Uterus (tissue), 2 donors: ENCODE data around the gene CEP164.

Experiments used
- POLR2A ChIP-seq, 2 donors: fragments of 450-650 bp; IDR thresholded peaks; one replicate each; pipeline ENCODE4 v1.6.1; 2016; ENCODE audit warnings: antibody characterized with exemption in 2 of 2, mild to moderate bottlenecking in 1 of 2, moderate library complexity in 1 of 2
- TF ChIP-seq, protein P1 (sequence below), 4 experiments: fragments of 200-600 bp in 2 of 4; fragments of 450-650 bp in 2 of 4; sonication (generic) in 2 of 4; IDR thresholded peaks; one replicate each; pipeline ENCODE4 v1.5.1; 2016 to 2019; ENCODE audit warnings: antibody characterized with exemption in 4 of 4, mild to moderate bottlenecking in 2 of 4, moderate library complexity in 1 of 4

DNA sequence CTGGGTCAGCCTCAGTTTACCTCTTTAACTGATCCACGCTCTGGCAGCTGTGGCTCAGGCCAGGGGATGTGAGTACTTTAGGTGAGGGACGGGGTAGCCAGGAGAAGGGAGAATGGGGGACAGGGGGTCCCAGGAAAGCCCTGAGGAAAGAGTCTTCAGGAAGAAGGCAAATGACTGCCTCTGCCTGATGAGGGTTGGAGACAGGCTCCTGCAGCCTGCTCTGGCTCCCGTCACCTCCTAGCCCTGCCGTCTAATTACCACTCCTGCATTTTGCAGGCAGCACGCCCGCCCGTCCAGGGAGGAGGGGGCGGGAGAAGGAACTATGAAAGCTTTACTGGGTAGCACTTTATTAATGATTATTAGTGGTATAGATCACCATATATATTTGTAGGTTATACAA is 116.6 kb downstream of the CEP164 start:
- TF ChIP-seq, protein P1, sequence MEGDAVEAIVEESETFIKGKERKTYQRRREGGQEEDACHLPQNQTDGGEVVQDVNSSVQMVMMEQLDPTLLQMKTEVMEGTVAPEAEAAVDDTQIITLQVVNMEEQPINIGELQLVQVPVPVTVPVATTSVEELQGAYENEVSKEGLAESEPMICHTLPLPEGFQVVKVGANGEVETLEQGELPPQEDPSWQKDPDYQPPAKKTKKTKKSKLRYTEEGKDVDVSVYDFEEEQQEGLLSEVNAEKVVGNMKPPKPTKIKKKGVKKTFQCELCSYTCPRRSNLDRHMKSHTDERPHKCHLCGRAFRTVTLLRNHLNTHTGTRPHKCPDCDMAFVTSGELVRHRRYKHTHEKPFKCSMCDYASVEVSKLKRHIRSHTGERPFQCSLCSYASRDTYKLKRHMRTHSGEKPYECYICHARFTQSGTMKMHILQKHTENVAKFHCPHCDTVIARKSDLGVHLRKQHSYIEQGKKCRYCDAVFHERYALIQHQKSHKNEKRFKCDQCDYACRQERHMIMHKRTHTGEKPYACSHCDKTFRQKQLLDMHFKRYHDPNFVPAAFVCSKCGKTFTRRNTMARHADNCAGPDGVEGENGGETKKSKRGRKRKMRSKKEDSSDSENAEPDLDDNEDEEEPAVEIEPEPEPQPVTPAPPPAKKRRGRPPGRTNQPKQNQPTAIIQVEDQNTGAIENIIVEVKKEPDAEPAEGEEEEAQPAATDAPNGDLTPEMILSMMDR (IDR thresholded peaks at IDR 0.05) = no peak
- TF ChIP-seq POLR2A (IDR thresholded peaks at IDR 0.05) = no peak
